Measurements from ENCODE around the gene TWF2. TPM values are rescaled to one million over a fixed set of nuclear protein-coding genes. Genes with fewer than 3 reads are reported as not detected.
A peak's percentile ranks its signal among the peaks of the same experiment; 100 is the strongest.

Gene TWF2
- total and polyA plus RNA-seq, 2 of the 13 experiments (the other 11 are each of a cell fraction or from before 2014, with no cell fraction given) = 45.5 to 108 TPM

- Histone ChIP-seq H3K4me3 (replicated peaks in 1 of 3; ENCODE audit: insufficient read depth in 1 of 3, low read depth in 2 of 3, low read length in 3 of 3) (no peak overlapping the region), H3K9ac (ENCODE audit: insufficient read depth, low read depth, low read length) (no peak overlapping the region), H3K27ac (ENCODE audit: extremely low read length, insufficient read depth, low read length) (no peak overlapping the region), H3K4me1 (ENCODE audit: insufficient read depth, low read length) (peaks cover 33% of the 10 kb centered on the region), H3K4me2 (ENCODE audit: low read depth, low read length) (no peak overlapping the region), H4K20me1 (ENCODE audit: insufficient read depth, low read length) (no peaks in the 10 kb centered on the region), H3K36me3 (replicated peaks in 1 of 2; ENCODE audit: control insufficient read depth in 1 of 2, insufficient read depth in 2 of 2, low read length in 2 of 2) (peaks cover 4 to 9% of the 10 kb centered on the region in 2 experiments; a peak in 4 of 5 replicates), H3K27me3 (ENCODE audit: control insufficient read depth in 1 of 2, insufficient read depth in 2 of 2, low read length in 2 of 2) (no peaks in the 10 kb centered on the region), H3K9me3 (ENCODE audit: low read length) (no peaks in the 10 kb centered on the region), H2AFZ (ENCODE audit: low read length) (no peak overlapping the region), H3K79me2 (ENCODE audit: insufficient read depth, low read length) (no peaks in the 10 kb centered on the region)
- no TSS peak for BruUV-seq (replicated peaks)
- no peak for FAIRE-seq
- ATAC-seq = peak; percentile 1; the same call in 1 of the 3 replicates
- intact Hi-C loops (cut with micrococcal nuclease; ENCODE audit: unreplicated experiment) (no loop called here), in situ Hi-C loops (cut with HindIII; ENCODE audit: extremely low pct_ligation_motif_present, low pct_unique_long_range_greater_than_20kb) (no loop called here)
- CTCF ChIA-PET (ENCODE audit: low intra/inter-chr PET ratio, low total read pairs) = no interaction called here
- 87% methylated on average over 6 of the region's 10 CpGs for WGBS (ENCODE audit: low lambda C conversion rate)
- DNase-seq (ENCODE audit: low spot score) = no peak
- no peak for TF ChIP-seq MAX (IDR thresholded peaks at IDR 0.05)
- no peak for TF ChIP-seq KDM5B (CRISPR knock-in tag; IDR thresholded peaks at IDR 0.05; ENCODE audit: borderline replicate concordance)
- TF ChIP-seq ZNF788 (CRISPR knock-in tag; IDR thresholded peaks at IDR 0.05; ENCODE audit: borderline replicate concordance) = no peak
- TF ChIP-seq YEATS2 (CRISPR knock-in tag; IDR thresholded peaks at IDR 0.05; ENCODE audit: borderline replicate concordance) = no peak
- no peak for TF ChIP-seq ZNF260 (CRISPR knock-in tag; IDR thresholded peaks at IDR 0.05; ENCODE audit: borderline replicate concordance, low read depth)
- no peak for TF ChIP-seq ZBTB38 (CRISPR knock-in tag; IDR thresholded peaks at IDR 0.05)
- TF ChIP-seq AGO2 (optimal IDR thresholded peaks at IDR 0.05; ENCODE audit: low read depth, low read length) = peak; percentile 46
- TF ChIP-seq MAFG (CRISPR knock-in tag; IDR thresholded peaks at IDR 0.05) = no peak
- TF ChIP-seq SMAD1 (CRISPR knock-in tag; IDR thresholded peaks at IDR 0.05; ENCODE audit: borderline replicate concordance, low read depth) = no peak
- TF ChIP-seq ZC3H13 (CRISPR knock-in tag; IDR thresholded peaks at IDR 0.05) = no peak
- TF ChIP-seq RFX1 (IDR thresholded peaks at IDR 0.05) = peak; percentile 67
- POLR2A ChIA-PET = interaction anchor here (1.5 to 2.9 kb wide), 4 partner anchors 9 to 30 kb away, joined by 5 to 13 read pairs (median 8); partner anchors contain the start of genes TWF2 and WDR82
Measured at GRCh38 chr3:52248816-52249547, 10.0 kb upstream of the TWF2 start.
